Epithelial cell of proximal tubule (primary cell): ENCODE measurements around the gene SETBP1. TPM values are rescaled to one million over a fixed set of nuclear protein-coding genes. Genes with fewer than 3 reads are reported as not detected.

Experiments
- DNase-seq: peaks from one replicate; pipeline ENCODE4 v3.0.0-alpha.2; 2011; ENCODE audit warnings: low read depth
- H3K4me3 ChIP-seq: 2 replicates; pipeline ENCODE4 v1.5.1; 2011; ENCODE audit warnings: low read depth, mild to moderate bottlenecking, low read length
- total RNA-seq: library from RNA; depleted of rRNA; stranded (reverse); fragments of >200 nt; gene quantifications from 2 replicates; pipeline ENCODE4 v1.2.3, GENCODE V29; 2015
- TF ChIP-seq, protein P1 (sequence below): conservative IDR thresholded peaks from 2 replicates; pipeline ENCODE4 v1.5.1; 2012; ENCODE audit warnings: low read depth, mild to moderate bottlenecking, low read length

The SETBP1 gene
- total RNA-seq, 1 donor from 2014 or later = 2.4 TPM

DNA sequence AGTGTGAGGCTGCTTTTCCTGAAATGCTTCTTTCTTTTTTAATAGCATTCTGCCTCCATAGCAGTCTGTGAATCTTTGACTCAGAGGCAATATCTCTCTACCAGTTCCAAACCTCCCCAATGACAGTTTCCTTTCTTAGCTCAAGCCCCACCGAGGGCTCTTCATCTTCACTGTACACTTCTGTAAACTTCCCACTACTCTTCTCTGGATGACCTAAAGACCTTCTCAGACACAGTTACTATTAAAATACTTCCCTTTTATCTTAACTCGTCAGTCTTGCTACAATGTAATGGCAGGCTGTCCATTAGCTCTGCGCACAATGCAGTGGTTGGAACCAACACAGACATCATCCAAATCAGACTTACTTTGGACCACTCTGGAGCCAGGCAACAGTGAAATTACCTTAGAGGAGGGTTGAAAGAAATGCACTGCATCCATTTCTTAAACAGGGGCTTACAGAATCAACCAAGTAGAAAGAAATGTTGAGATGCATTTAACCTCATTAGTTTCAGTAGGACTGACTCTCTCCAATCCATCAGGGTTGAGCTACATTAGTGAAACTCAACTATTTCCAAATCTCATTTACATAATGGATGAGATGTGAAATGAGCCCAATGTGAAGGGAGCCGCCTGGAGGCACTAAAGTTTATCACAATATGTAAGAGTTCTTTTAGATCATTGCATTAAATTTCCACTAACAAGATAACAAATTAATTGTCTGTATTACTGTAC is 343.8 kb downstream of the SETBP1 start:
- no peak overlapping the region for H3K4me3 ChIP-seq
- TF ChIP-seq, protein P1, sequence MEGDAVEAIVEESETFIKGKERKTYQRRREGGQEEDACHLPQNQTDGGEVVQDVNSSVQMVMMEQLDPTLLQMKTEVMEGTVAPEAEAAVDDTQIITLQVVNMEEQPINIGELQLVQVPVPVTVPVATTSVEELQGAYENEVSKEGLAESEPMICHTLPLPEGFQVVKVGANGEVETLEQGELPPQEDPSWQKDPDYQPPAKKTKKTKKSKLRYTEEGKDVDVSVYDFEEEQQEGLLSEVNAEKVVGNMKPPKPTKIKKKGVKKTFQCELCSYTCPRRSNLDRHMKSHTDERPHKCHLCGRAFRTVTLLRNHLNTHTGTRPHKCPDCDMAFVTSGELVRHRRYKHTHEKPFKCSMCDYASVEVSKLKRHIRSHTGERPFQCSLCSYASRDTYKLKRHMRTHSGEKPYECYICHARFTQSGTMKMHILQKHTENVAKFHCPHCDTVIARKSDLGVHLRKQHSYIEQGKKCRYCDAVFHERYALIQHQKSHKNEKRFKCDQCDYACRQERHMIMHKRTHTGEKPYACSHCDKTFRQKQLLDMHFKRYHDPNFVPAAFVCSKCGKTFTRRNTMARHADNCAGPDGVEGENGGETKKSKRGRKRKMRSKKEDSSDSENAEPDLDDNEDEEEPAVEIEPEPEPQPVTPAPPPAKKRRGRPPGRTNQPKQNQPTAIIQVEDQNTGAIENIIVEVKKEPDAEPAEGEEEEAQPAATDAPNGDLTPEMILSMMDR = no peak
- DNase-seq = no peak

DNA sequence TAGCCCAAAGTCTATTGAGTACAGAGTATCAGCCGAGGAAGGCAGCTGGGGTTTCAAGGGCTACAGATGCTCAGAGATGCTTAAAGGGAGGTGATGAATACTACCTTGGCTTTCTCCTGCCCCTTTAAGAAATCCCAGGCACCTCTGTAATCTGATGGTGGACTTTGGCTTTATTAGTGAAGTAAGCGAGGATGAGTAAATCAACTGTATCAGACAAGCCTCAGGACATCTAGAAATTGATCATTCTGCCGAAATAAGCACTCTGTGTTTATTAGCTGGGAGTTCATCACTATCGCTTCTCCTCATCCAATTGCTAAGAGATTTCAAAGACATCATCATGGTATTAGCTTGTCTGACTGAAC is 344.4 kb downstream of the SETBP1 start:
- DNase-seq = no peak
- no peak overlapping the region for H3K4me3 ChIP-seq
- TF ChIP-seq, protein P1 = no peak

DNA sequence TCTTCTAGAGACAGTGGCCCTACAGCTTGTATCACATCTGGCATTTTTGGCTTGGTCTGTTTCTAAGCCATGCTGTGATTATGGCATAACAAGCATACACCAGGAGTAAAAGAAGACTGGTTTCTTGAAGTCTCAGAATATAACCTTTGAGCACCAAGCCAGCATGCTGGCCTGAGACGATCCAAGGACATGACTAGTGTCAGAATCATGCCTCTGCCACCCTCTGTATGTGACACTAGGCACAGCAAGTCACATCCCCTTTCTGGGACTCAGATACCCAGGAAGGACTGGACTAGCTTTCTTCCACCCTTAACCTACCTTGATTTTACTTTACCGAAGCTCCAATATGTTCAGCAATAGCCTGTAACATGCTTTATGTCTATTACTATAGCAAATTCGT is 345.5 kb downstream of the SETBP1 start:
- H3K4me3 ChIP-seq = no peak overlapping the region
- DNase-seq = no peak

DNA sequence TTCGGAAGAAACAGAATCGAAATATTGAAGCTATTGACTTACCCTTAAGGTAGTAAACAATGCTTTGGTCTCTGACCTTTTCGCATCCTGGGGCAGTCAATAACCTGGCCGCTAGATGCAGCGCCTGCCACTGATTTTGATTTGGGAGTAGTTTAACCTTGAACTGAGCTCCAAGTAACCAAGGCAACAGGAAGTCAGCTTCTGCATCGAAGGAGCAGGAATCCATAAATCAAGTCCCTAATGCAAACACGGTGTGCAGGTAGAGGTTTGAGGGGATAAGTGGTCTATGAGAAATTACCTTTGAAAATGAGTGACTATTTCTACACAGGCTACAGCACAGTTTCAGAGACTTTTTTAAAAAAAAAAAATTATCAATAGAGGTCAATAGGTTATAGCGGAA is 353.5 kb downstream of the SETBP1 start:
- H3K4me3 ChIP-seq = no peak overlapping the region
- DNase-seq = no peak
- TF ChIP-seq, protein P1 = no peak

More for the DNA sequence above, 345.5 kb downstream of the SETBP1 start:
- TF ChIP-seq, protein P1 = no peak

DNA sequence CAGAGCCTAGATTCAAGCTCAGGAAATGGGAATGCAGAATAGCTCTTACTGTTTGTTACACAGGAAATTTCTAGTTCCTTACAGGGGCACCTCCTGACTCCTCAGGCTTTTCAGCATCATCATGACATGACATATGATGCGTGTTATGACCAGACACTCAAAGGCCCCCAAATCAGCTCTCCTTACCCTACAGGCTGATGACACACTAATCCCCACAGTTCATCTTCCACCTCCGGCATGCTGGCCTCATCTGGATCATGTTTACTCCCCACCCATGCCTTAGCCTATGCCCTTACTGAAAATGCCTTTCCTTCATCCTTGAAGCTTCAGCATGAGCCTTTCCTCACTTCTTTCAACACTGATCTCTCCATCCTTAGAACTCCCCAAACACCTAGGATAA is 356.9 kb downstream of the SETBP1 start:
- no peak overlapping the region for H3K4me3 ChIP-seq
- TF ChIP-seq, protein P1 = no peak

DNA sequence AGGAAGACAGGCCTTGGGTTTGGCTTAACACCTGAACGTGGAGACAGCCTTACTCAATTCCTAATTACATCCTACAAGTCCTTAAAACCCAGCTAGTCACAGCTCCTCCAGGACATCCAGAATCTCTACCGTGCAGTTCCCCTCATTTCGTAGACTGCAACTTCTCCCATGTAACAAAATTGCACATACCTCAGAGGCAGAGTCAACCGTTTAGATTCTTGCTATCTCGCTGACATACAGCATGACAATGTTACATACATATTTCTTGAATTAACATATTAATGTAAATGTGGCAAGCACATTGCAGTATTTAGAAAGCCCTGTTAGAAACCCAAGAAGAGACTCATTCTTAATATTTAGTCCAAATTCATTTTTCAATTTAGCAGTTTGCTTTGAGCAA is 358.7 kb downstream of the SETBP1 start:
- no peak overlapping the region for H3K4me3 ChIP-seq
- DNase-seq = no peak
- TF ChIP-seq, protein P1 = no peak

More for the DNA sequence above, 356.9 kb downstream of the SETBP1 start:
- DNase-seq = no peak

- TF ChIP-seq, protein P1 = no peak
- no peak overlapping the region for H3K4me3 ChIP-seq
- no peak for DNase-seq
These were observed 360.2 kb downstream of the SETBP1 start for GRCh38 chr18:45040879-45041278.
